HepG2 (cell line): ENCODE results near the gene TNFRSF6B. TPM values are rescaled to one million over a fixed set of nuclear protein-coding genes. Genes with fewer than 3 reads are reported as not detected.

Experiments
- CREB1 ChIP-seq, 2 experiments: fragments of 450-650 bp in 1 of 2; IDR thresholded peaks; 2 replicates each; pipeline ENCODE4 v1.6.1; 2016 to 2017; ENCODE audit warnings: control low read depth in 1 of 2, mild to moderate bottlenecking in 1 of 2, missing compliant biosample characterization in 1 of 2, missing genetic modification characterization in 1 of 2
- FIP1L1 ChIP-seq: fragments of 200-400 bp; formaldehyde crosslinking; IDR thresholded peaks from 2 replicates; pipeline ENCODE4 v1.6.1; 2018; ENCODE audit warnings: low read depth, mild to moderate bottlenecking, low read length, moderate library complexity, borderline replicate concordance; ENCODE audit not compliant: insufficient read depth
- FOXO1 ChIP-seq: sonication (generic); formaldehyde crosslinking; IDR thresholded peaks from 2 replicates; pipeline ENCODE4 v1.4.0; 2020; ENCODE audit warnings: missing genetic modification reagents
- GATA4 ChIP-seq: sonication (generic); IDR thresholded peaks from 2 replicates; pipeline ENCODE4 v1.6.1; 2016; ENCODE audit warnings: antibody characterized with exemption, low read depth, borderline replicate concordance
- HIVEP1 ChIP-seq: sonication (generic); formaldehyde crosslinking; IDR thresholded peaks from 2 replicates; pipeline ENCODE4 v1.4.0; 2020; ENCODE audit warnings: mild to moderate bottlenecking, missing genetic modification reagents
- ISX ChIP-seq: sonication (generic); formaldehyde crosslinking; conservative IDR thresholded peaks from 2 replicates; pipeline ENCODE4 v1.5.0; 2020; ENCODE audit warnings: missing genetic modification reagents
- MIXL1 ChIP-seq: IDR thresholded peaks from 2 replicates; pipeline ENCODE4 v1.6.1; 2016
- NFE2L1 ChIP-seq: sonication (generic); formaldehyde crosslinking; IDR thresholded peaks from 2 replicates; pipeline ENCODE4 v1.4.0; 2020; ENCODE audit warnings: missing genetic modification reagents, mild to moderate bottlenecking, borderline replicate concordance
- PCBP1 ChIP-seq: fragments of 200-400 bp; formaldehyde crosslinking; IDR thresholded peaks from 2 replicates; pipeline ENCODE4 v1.6.1; 2017; ENCODE audit warnings: mild to moderate bottlenecking, low read depth, low read length, borderline replicate concordance
- POLR2AphosphoS2 ChIP-seq: IDR thresholded peaks from 2 replicates; pipeline ENCODE4 v1.6.1; 2011; ENCODE audit warnings: low read depth, low read length, improper control_type of control experiment
- POLR2AphosphoS5 ChIP-seq: IDR thresholded peaks from 2 replicates; pipeline ENCODE4 v1.6.1; 2012; ENCODE audit warnings: low read depth, low read length
- RFX1 ChIP-seq: fragments of 450-650 bp; IDR thresholded peaks from 2 replicates; pipeline ENCODE4 v1.6.1; 2017
- SIX1 ChIP-seq: sonication (generic); formaldehyde crosslinking; IDR thresholded peaks from 2 replicates; pipeline ENCODE4 v1.4.0; 2020; ENCODE audit warnings: missing genetic modification reagents, borderline replicate concordance
- SRY ChIP-seq: sonication (generic); formaldehyde crosslinking; IDR thresholded peaks from 2 replicates; pipeline ENCODE4 v1.8.0; 2022; ENCODE audit warnings: mild to moderate bottlenecking, missing genetic modification reagents
- TP53 ChIP-seq: sonication (generic); formaldehyde crosslinking; conservative IDR thresholded peaks from 2 replicates; pipeline ENCODE4 v1.4.0; 2020; ENCODE audit warnings: missing genetic modification reagents
- ZFAT ChIP-seq: sonication (generic); formaldehyde crosslinking; conservative IDR thresholded peaks from 2 replicates; pipeline ENCODE4 v1.8.1; 2023; ENCODE audit warnings: missing genetic modification reagents, inconsistent platforms
- ZNF17 ChIP-seq: sonication (generic); formaldehyde crosslinking; IDR thresholded peaks from 2 replicates; pipeline ENCODE4 v1.5.0; 2020; ENCODE audit warnings: mild to moderate bottlenecking, missing genetic modification reagents
- ZNF367 ChIP-seq: sonication (generic); formaldehyde crosslinking; IDR thresholded peaks from 2 replicates; pipeline ENCODE4 v1.4.0; 2020; ENCODE audit warnings: missing genetic modification reagents, borderline replicate concordance
- ZNF432 ChIP-seq: sonication (generic); formaldehyde crosslinking; IDR thresholded peaks from 2 replicates; pipeline ENCODE4 v1.5.0; 2020; ENCODE audit warnings: missing genetic modification reagents, mild to moderate bottlenecking, borderline replicate concordance
- ZNF543 ChIP-seq: sonication (generic); formaldehyde crosslinking; IDR thresholded peaks from 2 replicates; pipeline ENCODE4 v1.4.0; 2020; ENCODE audit warnings: mild to moderate bottlenecking, missing genetic modification reagents
- ZNF720 ChIP-seq: sonication (generic); formaldehyde crosslinking; IDR thresholded peaks from 2 replicates; pipeline ENCODE4 v1.4.0; 2020; ENCODE audit warnings: missing genetic modification reagents
- polyA plus RNA-seq, 8 experiments: library from polyadenylated mRNA; depleted of rRNA in 3 of 8; stranded (reverse) in 7 of 8; unstranded in 1 of 8; fragments of >200 nt; fragmentation: Illumina TruSeq in 4 of 8; extraction: Trizol in 4 of 8; gene quantifications; 2 replicates each; pipeline versions ENCODE4 v1.2.1 to v1.2.3, GENCODE V29; 2011 to 2016; ENCODE audit warnings: low read depth in 4 of 8, missing spikeins in 1 of 8, mixed read lengths in 1 of 8; ENCODE audit not compliant: insufficient read depth in 1 of 8
- total RNA-seq, 5 experiments: library from RNA; depleted of rRNA; stranded (reverse); fragments of >200 nt; fragmentation: Illumina TruSeq; extraction: Trizol; gene quantifications; 2 replicates each; pipeline ENCODE4 v1.2.3, GENCODE V29; 2016; ENCODE audit warnings: low read depth in 1 of 5
- TF ChIP-seq, protein P1 (sequence below), 2 experiments: sonication (generic) in 1 of 2; formaldehyde crosslinking in 1 of 2; IDR thresholded peaks; 2 replicates each; pipeline versions ENCODE4 v1.5.1 to v1.6.1; 2011 to 2020; ENCODE audit warnings: borderline replicate concordance in 1 of 2, low read depth in 1 of 2, low read length in 1 of 2, mild to moderate bottlenecking in 1 of 2, missing genetic modification reagents in 1 of 2, moderate library complexity in 1 of 2
- TF ChIP-seq, protein P2 (sequence below): sonication (generic); formaldehyde crosslinking; IDR thresholded peaks from 2 replicates; pipeline ENCODE4 v1.8.1; 2022; ENCODE audit warnings: low read depth, mild to moderate bottlenecking, missing genetic modification reagents
- TF ChIP-seq, protein P3 (sequence below): sonication (generic); formaldehyde crosslinking; IDR thresholded peaks from 2 replicates; pipeline ENCODE4 v1.5.1; 2020; ENCODE audit warnings: mild to moderate bottlenecking, moderate library complexity, missing genetic modification reagents

Gene TNFRSF6B
- total and polyA plus RNA-seq, 2 of the 13 experiments (the other 11 are each of a cell fraction or from before 2014, with no cell fraction given) = 0.24 TPM; not detected in 1

DNA sequence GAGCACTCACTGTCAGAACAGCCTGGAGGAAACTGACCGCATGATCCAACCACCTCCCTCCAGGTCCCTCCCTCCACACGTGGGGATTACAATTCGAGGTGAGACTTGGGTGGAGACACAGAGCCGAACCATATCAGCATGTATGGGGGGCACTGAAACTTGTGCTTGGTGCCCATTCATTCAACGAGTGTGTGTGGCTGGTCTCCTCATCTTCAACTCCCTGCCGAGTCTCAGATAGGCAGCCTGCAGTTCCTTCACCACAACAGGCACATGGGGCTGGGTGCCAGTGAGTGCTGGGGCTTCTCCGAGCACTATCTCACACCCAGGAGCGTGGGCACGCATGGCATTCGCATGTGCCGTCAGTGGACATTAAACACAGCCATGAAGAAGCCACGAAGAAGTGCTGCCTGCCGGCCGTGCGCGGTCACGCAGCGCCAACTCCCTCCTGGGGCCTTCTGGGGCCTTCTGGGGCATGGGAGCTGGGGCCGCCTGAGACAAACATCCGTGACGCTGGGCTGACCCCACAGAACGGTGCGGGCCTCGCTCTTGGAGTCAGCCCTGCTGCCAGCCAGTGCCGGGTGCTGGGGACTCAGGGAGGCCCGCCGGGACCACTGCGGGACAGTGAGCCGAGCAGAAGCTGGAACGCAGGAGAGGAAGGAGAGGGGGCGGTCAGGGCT is 39.1 kb upstream of the TNFRSF6B start (continued):
- no peak for TF ChIP-seq ISX (CRISPR knock-in tag)
- no peak for TF ChIP-seq ZNF17 (CRISPR knock-in tag)
- TF ChIP-seq CREB1 (IDR thresholded peaks at IDR 0.05) = no peak
- no peak for TF ChIP-seq CREB1 (CRISPR knock-in tag; IDR thresholded peaks at IDR 0.05)
- TF ChIP-seq NFE2L1 (CRISPR knock-in tag) = no peak
- TF ChIP-seq MIXL1 (CRISPR knock-in tag) = no peak
- 0 out of 2 replicates have a peak, but pooled peaks have one; percentile 3 for TF ChIP-seq PCBP1
- TF ChIP-seq ZNF720 (CRISPR knock-in tag) = no peak
- TF ChIP-seq ZFAT (CRISPR knock-in tag) = no peak
- no peak for TF ChIP-seq ZNF543 (CRISPR knock-in tag)
- TF ChIP-seq RFX1 = no peak
- no peak for TF ChIP-seq SRY (CRISPR knock-in tag)
- no peak for TF ChIP-seq GATA4
- 0 out of 2 replicates have a peak, but pooled peaks have one; percentile 20 for TF ChIP-seq HIVEP1
- TF ChIP-seq, protein P1, sequence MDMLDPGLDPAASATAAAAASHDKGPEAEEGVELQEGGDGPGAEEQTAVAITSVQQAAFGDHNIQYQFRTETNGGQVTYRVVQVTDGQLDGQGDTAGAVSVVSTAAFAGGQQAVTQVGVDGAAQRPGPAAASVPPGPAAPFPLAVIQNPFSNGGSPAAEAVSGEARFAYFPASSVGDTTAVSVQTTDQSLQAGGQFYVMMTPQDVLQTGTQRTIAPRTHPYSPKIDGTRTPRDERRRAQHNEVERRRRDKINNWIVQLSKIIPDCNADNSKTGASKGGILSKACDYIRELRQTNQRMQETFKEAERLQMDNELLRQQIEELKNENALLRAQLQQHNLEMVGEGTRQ (IDR thresholded peaks at IDR 0.05; ENCODE audit: low read depth, low read length) = no peak
- TF ChIP-seq, protein P1 (CRISPR knock-in tag; IDR thresholded peaks at IDR 0.05; ENCODE audit: borderline replicate concordance) = no peak
- TF ChIP-seq, protein P2, sequence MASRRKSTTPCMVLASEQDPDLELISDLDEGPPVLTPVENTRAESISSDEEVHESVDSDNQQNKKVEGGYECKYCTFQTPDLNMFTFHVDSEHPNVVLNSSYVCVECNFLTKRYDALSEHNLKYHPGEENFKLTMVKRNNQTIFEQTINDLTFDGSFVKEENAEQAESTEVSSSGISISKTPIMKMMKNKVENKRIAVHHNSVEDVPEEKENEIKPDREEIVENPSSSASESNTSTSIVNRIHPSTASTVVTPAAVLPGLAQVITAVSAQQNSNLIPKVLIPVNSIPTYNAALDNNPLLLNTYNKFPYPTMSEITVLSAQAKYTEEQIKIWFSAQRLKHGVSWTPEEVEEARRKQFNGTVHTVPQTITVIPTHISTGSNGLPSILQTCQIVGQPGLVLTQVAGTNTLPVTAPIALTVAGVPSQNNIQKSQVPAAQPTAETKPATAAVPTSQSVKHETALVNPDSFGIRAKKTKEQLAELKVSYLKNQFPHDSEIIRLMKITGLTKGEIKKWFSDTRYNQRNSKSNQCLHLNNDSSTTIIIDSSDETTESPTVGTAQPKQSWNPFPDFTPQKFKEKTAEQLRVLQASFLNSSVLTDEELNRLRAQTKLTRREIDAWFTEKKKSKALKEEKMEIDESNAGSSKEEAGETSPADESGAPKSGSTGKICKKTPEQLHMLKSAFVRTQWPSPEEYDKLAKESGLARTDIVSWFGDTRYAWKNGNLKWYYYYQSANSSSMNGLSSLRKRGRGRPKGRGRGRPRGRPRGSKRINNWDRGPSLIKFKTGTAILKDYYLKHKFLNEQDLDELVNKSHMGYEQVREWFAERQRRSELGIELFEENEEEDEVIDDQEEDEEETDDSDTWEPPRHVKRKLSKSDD (CRISPR knock-in tag) = no peak
- TF ChIP-seq FIP1L1 = no peak
- TF ChIP-seq TP53 (CRISPR knock-in tag) = no peak
- no peak for TF ChIP-seq ZNF367 (CRISPR knock-in tag)
- TF ChIP-seq ZNF432 (CRISPR knock-in tag) = peak; percentile 93; the same call in 1 of the 2 replicates
- TF ChIP-seq SIX1 = no peak
- TF ChIP-seq POLR2AphosphoS5 = no peak
- TF ChIP-seq, protein P3, sequence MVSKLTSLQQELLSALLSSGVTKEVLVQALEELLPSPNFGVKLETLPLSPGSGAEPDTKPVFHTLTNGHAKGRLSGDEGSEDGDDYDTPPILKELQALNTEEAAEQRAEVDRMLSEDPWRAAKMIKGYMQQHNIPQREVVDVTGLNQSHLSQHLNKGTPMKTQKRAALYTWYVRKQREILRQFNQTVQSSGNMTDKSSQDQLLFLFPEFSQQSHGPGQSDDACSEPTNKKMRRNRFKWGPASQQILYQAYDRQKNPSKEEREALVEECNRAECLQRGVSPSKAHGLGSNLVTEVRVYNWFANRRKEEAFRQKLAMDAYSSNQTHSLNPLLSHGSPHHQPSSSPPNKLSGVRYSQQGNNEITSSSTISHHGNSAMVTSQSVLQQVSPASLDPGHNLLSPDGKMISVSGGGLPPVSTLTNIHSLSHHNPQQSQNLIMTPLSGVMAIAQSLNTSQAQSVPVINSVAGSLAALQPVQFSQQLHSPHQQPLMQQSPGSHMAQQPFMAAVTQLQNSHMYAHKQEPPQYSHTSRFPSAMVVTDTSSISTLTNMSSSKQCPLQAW = no peak
- no peak for TF ChIP-seq FOXO1 (CRISPR knock-in tag)
- no peak for TF ChIP-seq POLR2AphosphoS2
